ENCODE measurements around the gene STUB1. TPM values are rescaled to one million over a fixed set of nuclear protein-coding genes. Genes with fewer than 3 reads are reported as not detected.

The STUB1 gene
- total RNA-seq, 1 donor: 71.6 TPM

Other genes starting within 250 kb of the STUB1 start
- gene CAPN15, start 152.7 kb upstream of the STUB1 start, total RNA-seq: 44.9 and 60.5 TPM in 2 replicates
- gene PRR35, start 120.0 kb upstream of the STUB1 start, total RNA-seq: 0.32 TPM in 1 of 2 replicates, not detected in the other
- 1.5 and 2.6 TPM in 2 replicates for gene NHLRC4, start 113.4 kb upstream of the STUB1 start, total RNA-seq
- 30.2 and 36.2 TPM in 2 replicates for gene PIGQ, start 110.4 kb upstream of the STUB1 start, total RNA-seq
- gene RAB40C, start 90.3 kb upstream of the STUB1 start, total RNA-seq: 14.6 and 19.8 TPM in 2 replicates
- 0.12 and 0.16 TPM in 2 replicates for gene WFIKKN1, start 49.4 kb upstream of the STUB1 start, total RNA-seq
- 57.0 and 75.8 TPM in 2 replicates for gene METTL26, start 44.1 kb upstream of the STUB1 start, total RNA-seq
- 13.8 and 14.8 TPM in 2 replicates for gene MCRIP2, start 38.6 kb upstream of the STUB1 start, total RNA-seq
- 9.7 and 12.8 TPM in 2 replicates for gene WDR90, start 31.0 kb upstream of the STUB1 start, total RNA-seq
- 49.2 and 53.2 TPM in 2 replicates for gene RHOT2, start 12.3 kb upstream of the STUB1 start, total RNA-seq
- gene RHBDL1, start 4.7 kb upstream of the STUB1 start, total RNA-seq: 2.9 TPM in 2 replicates
- gene JMJD8, start 3.9 kb downstream of the STUB1 start, total RNA-seq: 46.6 and 52.9 TPM in 2 replicates
- gene WDR24, start 10.0 kb downstream of the STUB1 start, total RNA-seq: 10.6 and 12.8 TPM in 2 replicates
- under 0.01 TPM in 1 of 2 replicates, not detected in the other for gene FBXL16, start 25.4 kb downstream of the STUB1 start, total RNA-seq
- gene METRN, start 34.7 kb downstream of the STUB1 start, total RNA-seq: 41.3 and 48.5 TPM in 2 replicates
- 21.9 and 25.1 TPM in 2 replicates for gene ANTKMT, start 40.7 kb downstream of the STUB1 start, total RNA-seq
- 2.8 and 2.9 TPM in 2 replicates for gene CCDC78, start 46.0 kb downstream of the STUB1 start, total RNA-seq
- 15.3 and 20.5 TPM in 2 replicates for gene HAGHL, start 46.7 kb downstream of the STUB1 start, total RNA-seq
- 33.8 and 36.1 TPM in 2 replicates for gene CIAO3, start 60.6 kb downstream of the STUB1 start, total RNA-seq
- gene MSLN, start 80.3 kb downstream of the STUB1 start, total RNA-seq: 0.12 TPM in 1 of 2 replicates, not detected in the other
- gene RPUSD1, start 108.0 kb downstream of the STUB1 start, total RNA-seq: 26.1 and 31.0 TPM in 2 replicates
- gene CHTF18, start 108.2 kb downstream of the STUB1 start, total RNA-seq: 2.8 and 3.7 TPM in 2 replicates
- not detected in 2 replicates for gene GNG13, start 120.3 kb downstream of the STUB1 start, total RNA-seq